ENCODE results near the gene KRTAP10-3. TPM values are rescaled to one million over a fixed set of nuclear protein-coding genes. Genes with fewer than 3 reads are reported as not detected.

Gene KRTAP10-3
- total and polyA plus RNA-seq, 8 donors: not detected

- 80 to 91% methylated on average over 2 of the region's 2 CpGs for WGBS, 2 donors
- no peak for FAIRE-seq
Observed at GRCh38 chr21:44589094-44589493, 30.5 kb upstream of the KRTAP10-3 start.

GRCh38 chr21:44585892-44586291, 27.3 kb upstream of the KRTAP10-3 start:
- 70 to 74% methylated on average over 3 of the region's 3 CpGs for WGBS, 2 donors
- FAIRE-seq (no peak), ATAC-seq (no peak), DNase-seq (peak in 1 of 6 donors; percentile 19)
- Histone ChIP-seq H3K36me3 (no peaks in the 10 kb centered on the region), H3K9me3 (no peaks in the 10 kb centered on the region), H3K4me1 (no peaks in the 10 kb centered on the region), H3K27ac (no peak overlapping the region), H3K27me3 (peaks cover 0 to 11% (median 0%) of the 10 kb centered on the region in 4 donors), H3K4me3 (no peak overlapping the region)
- intact Hi-C loops (cut with DNase I): no loop called here
- no peak for TF ChIP-seq CTCF (IDR thresholded peaks at IDR 0.05)

More at GRCh38 chr21:44589094-44589493, 30.5 kb upstream of the KRTAP10-3 start:
- Histone ChIP-seq H3K36me3 (no peaks in the 10 kb centered on the region), H3K27me3 (peaks cover 0 to 7% (median 0%) of the 10 kb centered on the region in 4 donors), H3K4me3 (no peak overlapping the region), H3K9me3 (no peaks in the 10 kb centered on the region), H3K4me1 (no peaks in the 10 kb centered on the region), H3K27ac (no peak overlapping the region)
- ATAC-seq: no peak
- intact Hi-C loops (cut with DNase I): no loop called here
- TF ChIP-seq CTCF (IDR thresholded peaks at IDR 0.05): no peak
- no peak for DNase-seq

GRCh38 chr21:44583800-44584147, 25.2 kb upstream of the KRTAP10-3 start:
- H3K9me3 ChIP-seq: no peaks in the 10 kb centered on the region
- DNase-seq (no peak), FAIRE-seq (no peak), ATAC-seq (no peak)
- H3K4me1 ChIP-seq: no peaks in the 10 kb centered on the region
- H3K36me3 ChIP-seq: no peaks in the 10 kb centered on the region
- intact Hi-C loops (cut with DNase I): no loop called here
- WGBS, 2 donors: 58 to 69% methylated on average over 6 of the region's 6 CpGs
- H3K27ac ChIP-seq: no peak overlapping the region
- peaks cover 0 to 11% (median 0%) of the 10 kb centered on the region in 4 donors for H3K27me3 ChIP-seq
- H3K4me3 ChIP-seq: no peak overlapping the region
- TF ChIP-seq CTCF (IDR thresholded peaks at IDR 0.05): no peak

GRCh38 chr21:44583089-44583799, 24.6 kb upstream of the KRTAP10-3 start:
- intact Hi-C loops (cut with DNase I): no loop called here
- DNase-seq: no peak

More at GRCh38 chr21:44583089-44583799, 24.6 kb upstream of the KRTAP10-3 start:
- no peak for TF ChIP-seq CTCF (IDR thresholded peaks at IDR 0.05)
- ATAC-seq: no peak
- 18 to 22% methylated on average over 11 of the region's 11 CpGs for WGBS, 2 donors
- no peak overlapping the region for H3K4me3 ChIP-seq
- H3K4me1 ChIP-seq: no peaks in the 10 kb centered on the region
- no peak overlapping the region for H3K27ac ChIP-seq
- FAIRE-seq: no peak
- H3K36me3 ChIP-seq: no peaks in the 10 kb centered on the region
- H3K9me3 ChIP-seq: no peaks in the 10 kb centered on the region
- H3K27me3 ChIP-seq: peaks cover 0 to 11% (median 0%) of the 10 kb centered on the region in 4 donors

Data from pancreas (tissue), 10 donors.